HG03095 (cell line): ENCODE results near the gene CALHM5.
A peak's percentile ranks its signal among the peaks of the same experiment; 100 is the strongest.

Experiments
- ATAC-seq: cut with Tn5 transposase; IDR thresholded peaks from one replicate; pipeline ENCODE4 v1.9.1; 2021; ENCODE audit warnings: moderate library complexity; ENCODE audit not compliant: unreplicated experiment

CALHM5 gene

GRCh38 chr6:116545651-116546050 lies 34.2 kb downstream of the CALHM5 start, which contains the start of gene TRAPPC3L:
TSS of gene TRAPPC3L (minus strand) at chr6:116545684. CDS start at chr6:116545514, 170 bp downstream.
- no peak for ATAC-seq

GRCh38 chr6:116547358-116547757 lies 35.9 kb downstream of the CALHM5 start:
- ATAC-seq = no peak

- no peak for ATAC-seq
These were observed 39.4 kb downstream of the CALHM5 start for GRCh38 chr6:116550796-116551195.

GRCh38 chr6:116553451-116553850 lies 42.0 kb downstream of the CALHM5 start, which contains the start of gene CALHM4:
TSS of gene CALHM4 (plus strand) at chr6:116553751. CDS start at chr6:116553794, 43 bp downstream.
- ATAC-seq = no peak

GRCh38 chr6:116556065-116556464 lies 44.6 kb downstream of the CALHM5 start:
- no peak for ATAC-seq

GRCh38 chr6:116556814-116557415 lies 45.5 kb downstream of the CALHM5 start:
- ATAC-seq = no peak

- ATAC-seq = no peak
These were observed 46.5 kb downstream of the CALHM5 start for GRCh38 chr6:116557893-116558292.

GRCh38 chr6:116560130-116560529 lies 48.7 kb downstream of the CALHM5 start:
- no peak for ATAC-seq

GRCh38 chr6:116561377-116562018 lies 50.1 kb downstream of the CALHM5 start:
- ATAC-seq = peak; percentile 71

- no peak for ATAC-seq
These were observed 50.6 kb downstream of the CALHM5 start for GRCh38 chr6:116562019-116562403.

GRCh38 chr6:116562614-116563013 lies 51.2 kb downstream of the CALHM5 start:
- no peak for ATAC-seq

GRCh38 chr6:116563830-116564229 lies 52.4 kb downstream of the CALHM5 start:
- ATAC-seq = no peak

GRCh38 chr6:116564311-116564710 lies 52.9 kb downstream of the CALHM5 start:
- ATAC-seq = no peak

- ATAC-seq = no peak
These were observed 53.8 kb downstream of the CALHM5 start for GRCh38 chr6:116564921-116565872.

GRCh38 chr6:116568111-116568510 lies 56.7 kb downstream of the CALHM5 start:
- no peak for ATAC-seq

GRCh38 chr6:116568821-116569755 lies 57.6 kb downstream of the CALHM5 start:
- no peak for ATAC-seq

GRCh38 chr6:116570856-116571682 lies 59.6 kb downstream of the CALHM5 start, which contains the start of gene RWDD1:
TSS of gene RWDD1 (plus strand) at chr6:116571504. CDS start at chr6:116571583, 79 bp downstream.
- ATAC-seq = peak; percentile 94

- ATAC-seq = no peak
These were observed 60.2 kb downstream of the CALHM5 start for GRCh38 chr6:116571683-116572000.

- peak; percentile 16 for ATAC-seq
These were observed 60.7 kb downstream of the CALHM5 start for GRCh38 chr6:116572162-116572561.
